ENCODE results near the gene NINL.
A peak's percentile ranks its signal among the peaks of the same experiment; 100 is the strongest.
"Not testable (repeated sequence)": the region's sequence is repeated elsewhere in the genome, so short reads cannot be mapped to it uniquely, and the experiment has no call there.

NINL gene

GRCh38 chr20:25584905-25585704 is at the start of gene NINL:
Gene NINL, minus strand, starts transcription at chr20:25585531. Its CDS starts 58,944 bp downstream, at chr20:25526587.
- DNase-seq, result peak; percentile 75

- no peak for DNase-seq
These were observed 47.8 kb upstream of the NINL start for GRCh38 chr20:25632940-25633790.

- not testable (repeated sequence) for DNase-seq
These were observed 45.3 kb upstream of the NINL start for GRCh38 chr20:25630615-25631014.

- DNase-seq, result no peak
These were observed 44.6 kb upstream of the NINL start for GRCh38 chr20:25629816-25630499.

- DNase-seq, result no peak
These were observed 41.4 kb upstream of the NINL start for GRCh38 chr20:25626779-25627178.

- no peak for DNase-seq
These were observed 39.2 kb upstream of the NINL start for GRCh38 chr20:25624500-25624939.

GRCh38 chr20:25623736-25624499 is 38.6 kb upstream of the NINL start, which contains the start of gene NANP:
Gene NANP, minus strand, starts transcription at chr20:25624014. Its CDS starts 66 bp downstream, at chr20:25623948.
- DNase-seq, result peak; percentile 99

GRCh38 chr20:25623225-25623735 is 37.9 kb upstream of the NINL start:
- DNase-seq, result no peak

- no peak for DNase-seq
These were observed 37.3 kb upstream of the NINL start for GRCh38 chr20:25622450-25623224.

- DNase-seq, result no peak
These were observed 36.7 kb upstream of the NINL start for GRCh38 chr20:25622049-25622448.

- no peak for DNase-seq
These were observed 34.2 kb upstream of the NINL start for GRCh38 chr20:25619514-25619913.

- DNase-seq, result no peak
These were observed 23.4 kb upstream of the NINL start for GRCh38 chr20:25608774-25609173.

- no peak for DNase-seq
These were observed 20.9 kb upstream of the NINL start for GRCh38 chr20:25606094-25606695.

- DNase-seq, result no peak
These were observed 19.8 kb upstream of the NINL start for GRCh38 chr20:25605148-25605547.

GRCh38 chr20:25604611-25605010 is 19.3 kb upstream of the NINL start:
- DNase-seq, result no peak

GRCh38 chr20:25602914-25603309 is 17.6 kb upstream of the NINL start:
- DNase-seq, result not testable (repeated sequence)

- DNase-seq, result not testable (repeated sequence)
These were observed 17.0 kb upstream of the NINL start for GRCh38 chr20:25602191-25602913.

GRCh38 chr20:25601659-25602058 is 16.3 kb upstream of the NINL start:
- DNase-seq, result no peak

- DNase-seq, result no peak
These were observed 15.3 kb upstream of the NINL start for GRCh38 chr20:25600632-25601031.
